SU-DHL-6 (cell line): ENCODE measurements around the gene GRAMD4.

Experiments
- H2AFZ ChIP-seq: fragments of 200-600 bp; sonication (generic); 2 replicates; pipeline ENCODE4 v1.6.1; 2014; ENCODE audit warnings: low read depth, mild to moderate bottlenecking, moderate library complexity, mixed read lengths, antibody characterized with exemption, low read length; ENCODE audit not compliant: severe bottlenecking
- H3F3A ChIP-seq: fragments of 200-600 bp; shearing (Covaris generic); 2 replicates; pipeline ENCODE4 v1.6.0; 2016; ENCODE audit warnings: antibody characterized with exemption, mild to moderate bottlenecking; ENCODE audit not compliant: insufficient read depth
- H3K27ac ChIP-seq: fragments of 200-600 bp; sonication (generic); 2 replicates; pipeline ENCODE4 v1.5.1; 2016; ENCODE audit warnings: low read depth, mild to moderate bottlenecking, low read length, moderate library complexity, mixed read lengths
- H3K27me3 ChIP-seq: fragments of 200-600 bp; sonication (generic), shearing (Covaris generic); 2 replicates; pipeline ENCODE4 v1.6.0; 2014; ENCODE audit warnings: mild to moderate bottlenecking, low read length
- H3K36me3 ChIP-seq: fragments of 200-600 bp; sonication (generic); 2 replicates; pipeline ENCODE4 v1.6.1; 2014; ENCODE audit warnings: mild to moderate bottlenecking, low read length, mixed read lengths
- H3K4me2 ChIP-seq: fragments of 300-600, 200-600 bp; shearing (Covaris generic), sonication (generic); 2 replicates; pipeline ENCODE4 v1.6.0; 2014; ENCODE audit warnings: low read length, low read depth, mild to moderate bottlenecking; ENCODE audit not compliant: poor library complexity, severe bottlenecking
- H3K4me3 ChIP-seq: fragments of 200-600 bp; sonication (generic); 2 replicates; pipeline ENCODE4 v1.5.1; 2014; ENCODE audit warnings: antibody characterized with exemption, low read length, mild to moderate bottlenecking, mixed read lengths; ENCODE audit not compliant: insufficient read depth, poor library complexity, severe bottlenecking
- H3K79me2 ChIP-seq: fragments of 200-600 bp; sonication (generic); 2 replicates; pipeline ENCODE4 v1.6.1; 2014; ENCODE audit warnings: mild to moderate bottlenecking, low read length, moderate library complexity; ENCODE audit not compliant: insufficient read depth
- H3K9ac ChIP-seq: fragments of 200-600 bp; sonication (generic); 2 replicates; pipeline ENCODE4 v1.7.0; 2014; ENCODE audit warnings: mild to moderate bottlenecking, low read length
- H3K9me2 ChIP-seq: fragments of 200-600 bp; sonication (generic); replicated peaks from 2 replicates; pipeline ENCODE4 v1.6.1; 2014; ENCODE audit warnings: low read length; ENCODE audit not compliant: insufficient read depth
- H3K9me3 ChIP-seq: fragments of 200-600 bp; sonication (generic); 2 replicates; pipeline ENCODE4 v1.6.1; 2014; ENCODE audit warnings: low read length, mixed read lengths; ENCODE audit not compliant: insufficient read depth
- H4K20me1 ChIP-seq: fragments of 200-600 bp; sonication (generic); 2 replicates; pipeline ENCODE4 v1.6.1; 2014; ENCODE audit warnings: low read depth, mild to moderate bottlenecking, antibody characterized with exemption, low read length, moderate library complexity, mixed read lengths
- EZH2phosphoT487 ChIP-seq: fragments of 200-600 bp; sonication (generic), shearing (Covaris generic); conservative IDR thresholded peaks from 2 replicates; pipeline ENCODE4 v1.6.1; 2018; ENCODE audit warnings: mild to moderate bottlenecking, antibody characterized with exemption, low read length, moderate library complexity, mixed read lengths
- TF ChIP-seq, protein P1 (sequence below): fragments of 200-600 bp; sonication (generic); IDR thresholded peaks from one replicate; pipeline ENCODE4 v1.5.1; 2017; ENCODE audit warnings: antibody characterized with exemption, mild to moderate bottlenecking, low read length, moderate library complexity; ENCODE audit not compliant: insufficient read depth, poor library complexity, severe bottlenecking

The GRAMD4 gene

DNA sequence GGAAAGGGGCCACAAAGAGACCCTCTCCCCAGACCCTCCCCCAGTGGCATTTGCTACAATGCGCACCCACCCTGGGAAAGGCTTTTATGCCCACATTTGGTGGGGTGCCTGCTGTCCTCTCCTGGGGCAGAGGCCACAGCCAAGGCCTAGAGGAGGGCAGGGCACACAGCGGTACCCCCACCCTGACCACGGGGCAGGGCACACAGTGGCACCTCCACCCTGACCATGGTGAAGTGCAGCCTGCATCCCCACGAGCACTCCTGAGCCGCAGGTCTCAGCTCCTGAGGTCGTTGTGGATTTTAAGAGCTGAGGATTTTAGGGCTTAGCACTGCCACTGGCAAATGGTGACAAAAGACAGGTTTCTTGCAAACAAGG lies 83.8 kb downstream of the GRAMD4 start:
- Histone ChIP-seq H3K4me3 (no peak overlapping the region), H3K9ac (no peak overlapping the region), H3K27ac (no peak overlapping the region), H3K79me2 (no peaks in the 10 kb centered on the region), H3K9me2 (no peaks in the 10 kb centered on the region), H3K9me3 (no peaks in the 10 kb centered on the region), H3F3A (no peaks in the 10 kb centered on the region), H3K27me3 (no peaks in the 10 kb centered on the region), H2AFZ (no peak overlapping the region), H3K4me2 (no peak overlapping the region), H4K20me1 (no peaks in the 10 kb centered on the region), H3K36me3 (no peaks in the 10 kb centered on the region)
- TF ChIP-seq, protein P1, sequence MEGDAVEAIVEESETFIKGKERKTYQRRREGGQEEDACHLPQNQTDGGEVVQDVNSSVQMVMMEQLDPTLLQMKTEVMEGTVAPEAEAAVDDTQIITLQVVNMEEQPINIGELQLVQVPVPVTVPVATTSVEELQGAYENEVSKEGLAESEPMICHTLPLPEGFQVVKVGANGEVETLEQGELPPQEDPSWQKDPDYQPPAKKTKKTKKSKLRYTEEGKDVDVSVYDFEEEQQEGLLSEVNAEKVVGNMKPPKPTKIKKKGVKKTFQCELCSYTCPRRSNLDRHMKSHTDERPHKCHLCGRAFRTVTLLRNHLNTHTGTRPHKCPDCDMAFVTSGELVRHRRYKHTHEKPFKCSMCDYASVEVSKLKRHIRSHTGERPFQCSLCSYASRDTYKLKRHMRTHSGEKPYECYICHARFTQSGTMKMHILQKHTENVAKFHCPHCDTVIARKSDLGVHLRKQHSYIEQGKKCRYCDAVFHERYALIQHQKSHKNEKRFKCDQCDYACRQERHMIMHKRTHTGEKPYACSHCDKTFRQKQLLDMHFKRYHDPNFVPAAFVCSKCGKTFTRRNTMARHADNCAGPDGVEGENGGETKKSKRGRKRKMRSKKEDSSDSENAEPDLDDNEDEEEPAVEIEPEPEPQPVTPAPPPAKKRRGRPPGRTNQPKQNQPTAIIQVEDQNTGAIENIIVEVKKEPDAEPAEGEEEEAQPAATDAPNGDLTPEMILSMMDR, result no peak
- no peak for TF ChIP-seq EZH2phosphoT487

DNA sequence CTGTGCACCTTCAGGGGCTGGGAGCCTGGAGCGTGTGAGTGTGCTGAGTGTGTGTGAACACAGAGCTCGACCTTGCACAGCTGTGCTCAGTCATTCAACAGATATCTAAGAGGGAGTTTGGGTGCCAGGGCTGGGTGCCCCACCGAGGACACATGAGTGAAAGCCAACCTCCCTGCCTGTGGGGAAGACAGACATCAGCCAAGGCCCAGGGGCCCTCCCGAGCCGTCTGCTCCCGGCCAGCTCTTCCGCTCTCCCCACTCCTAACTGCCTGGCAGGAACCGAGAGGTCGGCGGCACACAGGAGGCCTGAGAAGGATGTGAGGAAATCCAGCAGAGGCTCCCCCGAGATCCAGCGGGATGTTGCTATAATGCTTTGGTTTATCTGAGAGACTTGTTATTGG lies 85.9 kb downstream of the GRAMD4 start:
- H4K20me1 ChIP-seq, result no peaks in the 10 kb centered on the region
- H3K4me3 ChIP-seq, result no peak overlapping the region
- no peaks in the 10 kb centered on the region for H3F3A ChIP-seq
- no peaks in the 10 kb centered on the region for H3K9me2 ChIP-seq
- H2AFZ ChIP-seq, result no peak overlapping the region
- no peaks in the 10 kb centered on the region for H3K79me2 ChIP-seq
- TF ChIP-seq, protein P1, result no peak
- TF ChIP-seq EZH2phosphoT487, result no peak
- no peaks in the 10 kb centered on the region for H3K27me3 ChIP-seq
- H3K9ac ChIP-seq, result no peak overlapping the region
- H3K9me3 ChIP-seq, result no peaks in the 10 kb centered on the region
- no peak overlapping the region for H3K27ac ChIP-seq
- H3K4me2 ChIP-seq, result no peak overlapping the region
- no peaks in the 10 kb centered on the region for H3K36me3 ChIP-seq

- Histone ChIP-seq H3K9me3 (no peaks in the 10 kb centered on the region), H3K9ac (no peak overlapping the region), H3K4me3 (no peak overlapping the region), H3K4me2 (no peak overlapping the region), H3K27ac (no peak overlapping the region), H3F3A (no peaks in the 10 kb centered on the region), H2AFZ (no peak overlapping the region), H3K27me3 (no peaks in the 10 kb centered on the region), H3K9me2 (no peaks in the 10 kb centered on the region), H3K36me3 (no peaks in the 10 kb centered on the region), H3K79me2 (no peaks in the 10 kb centered on the region), H4K20me1 (no peaks in the 10 kb centered on the region)
- TF ChIP-seq EZH2phosphoT487, result no peak
- TF ChIP-seq, protein P1, result no peak
These were observed 87.1 kb downstream of the GRAMD4 start for GRCh38 chr22:46707305-46707704.
